Neural cell (in vitro differentiated cells): ENCODE data around the gene IGF2BP3. TPM values are rescaled to one million over a fixed set of nuclear protein-coding genes. Genes with fewer than 3 reads are reported as not detected.
A peak's percentile ranks its signal among the peaks of the same experiment; 100 is the strongest.

Source experiments
- H2AFZ ChIP-seq: fragments of 200-600, 300-800 bp; sonication (generic), shearing (Covaris generic); 2 replicates; pipeline ENCODE4 v1.6.0; 2014; ENCODE audit warnings: low read depth, mild to moderate bottlenecking, antibody characterized with exemption, low read length, moderate library complexity
- H3F3A ChIP-seq: fragments of 200-600 bp; shearing (Covaris generic); 2 replicates; pipeline ENCODE4 v1.6.1; 2016; ENCODE audit warnings: mild to moderate bottlenecking, moderate library complexity, mixed read lengths, antibody characterized with exemption, low read length; ENCODE audit not compliant: insufficient read depth, poor library complexity, severe bottlenecking
- H3K27ac ChIP-seq: fragments of 200-600, 300-800 bp; sonication (generic), shearing (Covaris generic); 2 replicates; pipeline ENCODE4 v1.5.1; 2014; ENCODE audit warnings: mild to moderate bottlenecking, low read length, moderate library complexity
- H3K27me3 ChIP-seq: fragments of 300-800, 200-600 bp; sonication (generic), shearing (Covaris generic); 2 replicates; pipeline ENCODE4 v1.6.0; 2014; ENCODE audit warnings: mild to moderate bottlenecking, low read depth, low read length, moderate library complexity; ENCODE audit not compliant: insufficient read depth
- H3K36me3 ChIP-seq: fragments of 300-800, 200-600 bp; sonication (generic), shearing (Covaris generic); 2 replicates; pipeline ENCODE4 v1.5.1; 2014; ENCODE audit warnings: mild to moderate bottlenecking, antibody characterized with exemption, low read length, moderate library complexity; ENCODE audit not compliant: insufficient read depth
- H3K4me2 ChIP-seq: fragments of 300-800, 200-600 bp; sonication (generic), shearing (Covaris generic); 2 replicates; pipeline ENCODE4 v1.6.0; 2014; ENCODE audit warnings: mild to moderate bottlenecking, low read length
- H3K4me3 ChIP-seq: fragments of 300-800, 200-600 bp; sonication (generic), shearing (Covaris generic); 2 replicates; pipeline ENCODE4 v1.5.1; 2014; ENCODE audit warnings: mild to moderate bottlenecking, low read length, moderate library complexity
- H3K79me2 ChIP-seq: fragments of 200-600 bp; shearing (Covaris generic); replicated peaks from 2 replicates; pipeline ENCODE4 v1.6.0; 2014; ENCODE audit warnings: mild to moderate bottlenecking, low read length, moderate library complexity; ENCODE audit not compliant: insufficient read depth
- H3K9ac ChIP-seq: fragments of 300-800, 200-600 bp; sonication (generic), shearing (Covaris generic); 2 replicates; pipeline ENCODE4 v1.6.1; 2016; ENCODE audit warnings: mild to moderate bottlenecking, low read length, mixed read lengths
- H3K9me2 ChIP-seq: fragments of 200-600 bp; shearing (Covaris generic); 2 replicates; pipeline ENCODE4 v1.6.1; 2016; ENCODE audit warnings: mild to moderate bottlenecking, low read length, mixed read lengths; ENCODE audit not compliant: insufficient read depth
- H3K9me3 ChIP-seq: fragments of 200-600, 300-800 bp; sonication (generic), shearing (Covaris generic); 2 replicates; pipeline ENCODE4 v1.6.1; 2016; ENCODE audit warnings: mild to moderate bottlenecking, mixed run types, low read length, moderate library complexity, mixed read lengths
- H4K20me1 ChIP-seq: fragments of 200-600 bp; shearing (Covaris generic); 2 replicates; pipeline ENCODE4 v1.6.1; 2016; ENCODE audit warnings: mild to moderate bottlenecking, mixed run types; ENCODE audit not compliant: insufficient read depth
- CTCF ChIP-seq: fragments of 450-650 bp; IDR thresholded peaks from 2 replicates; pipeline ENCODE4 v1.5.1; 2014; ENCODE audit warnings: antibody characterized with exemption, mild to moderate bottlenecking, moderate library complexity; ENCODE audit not compliant: poor library complexity, severe bottlenecking
- EP300 ChIP-seq: fragments of 450-650 bp; conservative IDR thresholded peaks from 2 replicates; pipeline ENCODE4 v1.6.1; 2014; ENCODE audit warnings: antibody characterized with exemption, mild to moderate bottlenecking, moderate library complexity; ENCODE audit not compliant: poor library complexity, severe bottlenecking
- EZH2 ChIP-seq: fragments of 200-600, 300-800 bp; shearing (Covaris generic), sonication (generic); IDR thresholded peaks from 2 replicates; pipeline ENCODE4 v1.6.1; 2014; ENCODE audit warnings: antibody characterized with exemption, low read length, borderline replicate concordance, mild to moderate bottlenecking; ENCODE audit not compliant: insufficient read depth, poor library complexity, severe bottlenecking
- MXI1 ChIP-seq: fragments of 450-650 bp; conservative IDR thresholded peaks from 2 replicates; pipeline ENCODE4 v1.6.1; 2014; ENCODE audit warnings: antibody characterized with exemption, mild to moderate bottlenecking; ENCODE audit not compliant: poor library complexity, severe bottlenecking
- POLR2AphosphoS5 ChIP-seq: IDR thresholded peaks from 2 replicates; pipeline ENCODE4 v1.6.1; 2012
- RAD21 ChIP-seq: fragments of 450-650 bp; conservative IDR thresholded peaks from 2 replicates; pipeline ENCODE4 v1.6.1; 2014; ENCODE audit warnings: antibody characterized with exemption, mild to moderate bottlenecking, moderate library complexity
- REST ChIP-seq: IDR thresholded peaks from 2 replicates; pipeline ENCODE4 v1.6.1; 2012; ENCODE audit warnings: borderline replicate concordance
- SMC3 ChIP-seq: fragments of 450-650 bp; conservative IDR thresholded peaks from 2 replicates; pipeline ENCODE4 v1.6.1; 2014; ENCODE audit warnings: antibody characterized with exemption, mild to moderate bottlenecking, moderate library complexity; ENCODE audit not compliant: poor library complexity
- TAF1 ChIP-seq: IDR thresholded peaks from 2 replicates; pipeline ENCODE4 v1.6.1; 2012; ENCODE audit warnings: low read depth
- polyA plus RNA-seq: library from polyadenylated mRNA; depleted of rRNA; stranded (reverse); fragments of >200 nt; gene quantifications from 2 replicates; pipeline ENCODE4 v1.2.3, GENCODE V29; 2014

IGF2BP3 gene
- polyA plus RNA-seq, 1 donor from 2014 or later = 29.6 TPM

DNA sequence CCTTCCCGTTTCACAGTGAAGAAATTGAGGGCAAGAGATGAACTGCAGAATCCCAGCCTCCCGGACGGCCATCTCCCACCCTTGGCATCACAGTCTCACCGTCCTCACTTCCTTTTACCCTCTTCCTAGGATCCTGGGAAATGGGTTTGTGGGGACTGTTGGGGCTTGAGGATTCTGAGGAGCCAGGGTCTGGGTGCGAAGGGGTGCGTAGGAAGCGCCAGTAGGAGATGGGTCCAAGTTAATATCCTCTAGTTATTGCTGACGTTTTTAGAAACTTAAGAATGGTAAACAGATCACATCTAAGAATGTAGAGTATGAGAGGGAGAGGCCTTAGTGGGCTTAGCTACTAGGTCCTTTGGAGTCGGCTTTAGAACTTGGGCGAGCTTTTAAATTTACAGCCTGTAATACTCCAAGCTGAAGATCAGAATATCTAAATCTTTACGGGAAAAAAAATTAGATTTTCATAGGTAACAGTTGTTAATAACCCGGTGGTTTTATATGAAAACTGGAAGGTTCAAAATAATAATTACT, 170.5 kb downstream of the IGF2BP3 start:
- H3K27ac ChIP-seq = peak overlapping the region; percentile 69
- H3K36me3 ChIP-seq = no peaks in the 10 kb centered on the region
- peak overlapping the region; percentile 80 for H3K4me3 ChIP-seq
- TF ChIP-seq TAF1 (no peak), EZH2 (no peak), RAD21 (no peak), MXI1 (no peak)
- H3F3A ChIP-seq = no peaks in the 10 kb centered on the region
- H3K79me2 ChIP-seq = peaks cover 34% of the 10 kb centered on the region
- H3K9me2 ChIP-seq = no peaks in the 10 kb centered on the region
- peak overlapping the region; percentile 83 for H3K9ac ChIP-seq
- no peaks in the 10 kb centered on the region for H4K20me1 ChIP-seq
- no peaks in the 10 kb centered on the region for H3K9me3 ChIP-seq
- H2AFZ ChIP-seq = peak overlapping the region; percentile 74
- no peaks in the 10 kb centered on the region for H3K27me3 ChIP-seq
- H3K4me2 ChIP-seq = peak overlapping the region; percentile 98

- H3K9me2 ChIP-seq = no peaks in the 10 kb centered on the region
- H3K4me3 ChIP-seq = peak within 1 kb of the TSS; percentile 80
- no peaks in the 10 kb centered on the region for H3F3A ChIP-seq
- H4K20me1 ChIP-seq = no peaks in the 10 kb centered on the region
- peaks cover 27% of the 10 kb centered on the region for H3K79me2 ChIP-seq
- H3K9ac ChIP-seq = peak within 1 kb of the TSS; percentile 83
- H3K4me2 ChIP-seq = peak within 1 kb of the TSS; percentile 98
- no peaks in the 10 kb centered on the region for H3K36me3 ChIP-seq
- TF ChIP-seq TAF1 = no peak
- TF ChIP-seq EZH2 = no peak
- TF ChIP-seq MXI1 = peak; percentile 94
- TF ChIP-seq SMC3 = peak; percentile 44
- peak; percentile 63 for TF ChIP-seq REST
- TF ChIP-seq CTCF = no peak
- peak; percentile 90 for TF ChIP-seq POLR2AphosphoS5
- TF ChIP-seq EP300 = no peak
- TF ChIP-seq RAD21 = peak; percentile 39
- peak within 1 kb of the TSS; percentile 69 for H3K27ac ChIP-seq
- peak within 1 kb of the TSS; percentile 74 for H2AFZ ChIP-seq
- H3K27me3 ChIP-seq = no peaks in the 10 kb centered on the region
- H3K9me3 ChIP-seq = no peaks in the 10 kb centered on the region
These were observed 171.2 kb downstream of the IGF2BP3 start, which contains the start of gene MALSU1 for GRCh38 chr7:23298885-23299769. TSS of gene MALSU1 (plus strand) at chr7:23299339. CDS start at chr7:23299353, 14 bp downstream.
